HG02970 (cell line): Measurements from ENCODE around the gene ASB1.

ENCODE experiments used
- ATAC-seq: cut with Tn5 transposase; IDR thresholded peaks from one replicate; pipeline ENCODE4 v1.9.1; 2021; ENCODE audit warnings: mild to moderate bottlenecking, moderate library complexity, moderate number of reproducible peaks; ENCODE audit not compliant: unreplicated experiment, low FRiP score

The ASB1 gene

DNA sequence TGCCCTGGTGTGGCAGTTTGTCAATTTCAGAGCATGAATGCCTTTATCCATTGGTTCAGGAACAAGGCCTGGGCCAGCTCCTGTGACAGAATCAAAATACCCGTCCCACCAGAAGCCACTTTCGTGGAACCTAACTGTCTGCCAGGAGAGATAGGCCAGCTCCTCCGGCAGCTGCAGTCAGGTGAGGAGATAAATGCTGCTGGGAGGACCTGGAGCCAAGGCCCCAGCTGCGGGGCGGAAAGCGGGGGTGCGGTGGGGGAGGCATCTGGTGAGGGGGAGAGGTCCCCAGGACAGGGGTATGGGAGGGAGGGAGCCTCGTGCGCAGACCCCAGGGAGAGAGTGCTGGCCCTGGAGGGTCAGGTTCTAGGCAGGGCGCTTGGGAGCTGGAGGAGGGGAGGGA lies 4.4 kb upstream of the ASB1 start:
- no peak for ATAC-seq

DNA sequence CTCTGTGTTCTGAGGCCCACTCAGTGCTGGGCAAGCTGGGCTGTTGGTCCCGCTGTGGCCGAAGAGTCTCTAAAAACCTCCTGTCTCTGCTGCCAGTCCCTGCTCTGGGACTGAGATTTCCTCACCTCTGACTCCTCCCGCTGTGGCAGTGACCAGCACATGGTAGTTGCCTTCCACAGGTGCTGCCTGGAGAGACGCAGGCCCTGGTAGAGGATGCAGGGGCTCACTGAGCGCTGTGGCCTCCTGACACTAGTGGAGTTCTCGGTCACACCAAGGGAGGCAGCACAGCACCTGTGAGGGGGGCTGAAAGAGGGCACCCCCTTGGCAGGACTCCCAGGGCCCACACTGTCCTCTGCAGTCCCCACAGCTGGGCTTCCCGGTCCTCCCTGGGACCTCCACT lies 3.8 kb upstream of the ASB1 start:
- no peak for ATAC-seq

DNA sequence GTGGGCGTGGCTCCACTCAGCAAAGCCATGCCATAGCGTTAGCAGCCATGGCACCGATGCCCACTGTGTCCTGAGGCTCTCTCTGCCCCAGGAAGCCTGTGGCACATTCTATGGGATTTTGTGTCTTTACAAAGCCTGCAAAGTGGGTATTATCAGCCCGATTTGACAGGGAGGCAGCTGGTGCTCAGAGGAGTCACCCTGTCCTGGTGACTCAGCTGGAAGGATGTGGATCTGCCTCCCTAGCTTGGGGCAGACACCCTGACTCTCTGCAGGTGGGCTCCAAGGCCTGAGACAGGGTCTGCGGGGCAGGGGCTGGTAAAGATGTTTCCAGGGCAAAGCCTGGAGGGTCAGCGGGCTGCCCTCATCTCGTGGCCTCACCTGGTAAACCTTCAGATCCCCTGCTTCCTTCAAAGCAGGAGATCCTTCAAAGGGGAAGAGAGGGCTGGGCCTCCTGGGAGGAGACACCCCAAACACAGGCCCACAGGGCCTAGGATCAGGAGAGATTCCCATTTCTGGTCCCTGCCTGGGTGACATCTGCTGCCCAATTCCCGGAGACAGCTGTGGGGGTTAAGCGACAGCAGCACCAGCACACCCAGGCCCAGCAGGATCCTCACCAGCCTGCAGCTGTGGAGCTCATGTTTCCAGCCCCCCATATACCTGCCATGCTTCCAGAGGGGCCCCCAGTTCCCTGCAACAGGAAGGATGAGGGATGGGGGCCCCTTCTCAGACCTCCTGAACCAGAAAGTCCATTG lies 3.0 kb upstream of the ASB1 start:
- ATAC-seq = no peak

DNA sequence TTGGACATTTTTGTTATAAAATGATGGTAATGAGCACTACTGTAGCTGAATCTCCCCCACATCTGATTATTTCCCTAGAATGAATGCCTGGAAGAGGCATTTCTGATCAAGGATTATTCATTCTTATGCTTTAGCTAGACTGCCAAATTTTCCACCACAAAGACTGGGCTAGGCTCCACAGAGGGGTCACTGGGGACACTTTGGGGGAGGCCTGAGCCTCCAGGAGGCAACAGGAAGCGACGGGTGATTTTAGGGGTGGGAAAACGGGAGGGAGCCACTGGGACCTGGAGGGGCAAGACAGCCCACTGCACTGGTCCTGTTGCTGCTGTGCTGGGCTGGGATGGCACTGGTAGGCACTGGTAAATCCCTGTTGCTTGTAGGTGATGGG lies 2.4 kb upstream of the ASB1 start:
- ATAC-seq = no peak

DNA sequence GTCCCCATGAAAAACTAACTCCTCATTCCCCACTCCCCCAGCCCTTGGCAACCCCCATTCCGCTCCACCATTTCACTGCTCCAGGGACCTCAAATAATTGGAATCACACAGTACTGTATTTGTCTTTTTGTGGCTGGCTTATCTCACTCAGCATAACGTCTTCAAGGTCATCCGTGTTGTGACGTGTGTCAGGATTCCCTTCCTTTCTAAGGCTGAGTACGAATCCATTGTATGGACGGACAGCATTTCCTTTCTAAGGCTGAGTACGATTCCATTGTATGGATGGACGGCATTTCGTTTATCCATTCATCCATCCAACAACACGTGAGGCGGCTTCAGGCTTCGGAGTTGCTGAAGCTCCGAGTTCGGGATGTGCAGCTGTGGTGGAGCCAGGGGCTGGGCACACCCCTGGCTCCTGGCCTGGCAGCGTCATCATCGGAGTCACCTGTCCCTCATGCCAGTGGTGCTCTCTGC lies 1.2 kb upstream of the ASB1 start:
- ATAC-seq = no peak

DNA sequence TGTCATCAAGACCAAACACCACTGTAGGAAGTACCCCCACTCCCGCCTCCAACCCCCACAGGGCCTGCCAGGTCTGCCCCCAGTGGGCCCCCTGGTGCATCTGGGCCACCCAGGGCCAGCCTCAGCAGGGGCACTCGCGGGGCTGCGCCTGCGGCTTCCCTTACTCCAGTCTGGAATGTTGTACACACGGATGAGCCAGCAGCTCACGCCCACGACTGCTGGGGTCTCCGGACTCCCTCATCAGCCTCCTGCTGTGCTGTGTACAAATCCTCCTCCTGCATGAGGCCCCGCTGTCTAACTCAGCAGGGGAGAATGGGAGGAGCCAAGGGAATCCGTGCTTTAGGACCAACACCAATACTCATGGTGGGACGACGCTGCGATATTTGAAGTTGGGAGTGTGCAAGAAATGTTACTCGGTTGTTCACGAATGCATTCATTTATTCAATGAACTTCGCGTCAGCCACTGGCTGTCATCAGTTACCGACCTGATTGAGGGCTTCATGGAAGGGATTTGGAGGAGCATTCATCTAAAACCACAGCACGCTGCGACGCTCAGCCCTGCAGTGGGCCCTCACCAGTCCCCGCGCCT lies 654 bp upstream of the ASB1 start:
- ATAC-seq = peak; percentile 1

DNA sequence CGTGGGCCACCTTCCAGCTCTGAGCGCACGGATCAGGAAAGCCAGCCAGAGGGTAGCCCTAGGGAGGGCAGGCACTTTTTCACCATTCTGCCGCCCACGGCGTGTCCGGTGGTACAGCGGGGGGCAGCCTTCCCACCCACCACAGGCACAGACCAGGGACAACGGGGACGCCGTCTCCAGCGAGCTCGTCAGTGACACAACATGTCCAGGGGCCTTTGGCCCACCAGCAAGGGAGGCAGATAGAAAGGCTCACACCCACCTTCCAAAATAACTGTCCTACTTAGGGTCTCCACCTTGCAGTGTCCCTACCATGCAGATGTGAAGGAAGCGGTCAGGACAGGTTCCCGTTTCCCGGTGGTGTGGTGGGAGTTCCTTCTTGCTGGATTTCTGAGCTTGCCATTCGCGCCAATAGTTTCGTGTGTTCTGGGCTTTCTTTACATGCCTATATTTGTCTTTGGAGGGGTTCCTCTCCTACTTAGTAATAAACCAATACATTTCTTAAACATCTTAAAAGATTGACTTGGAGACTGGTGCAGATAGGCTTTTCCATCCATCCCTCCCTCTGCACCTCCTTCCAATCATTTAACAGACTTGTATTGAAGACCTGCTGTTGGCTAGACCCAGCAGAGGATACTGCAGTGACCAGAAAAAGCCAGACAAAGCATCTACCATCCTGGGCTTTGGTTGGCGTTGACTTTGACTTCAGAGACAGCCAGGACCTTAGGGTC lies 872 bp downstream of the ASB1 start:
- ATAC-seq = no peak

DNA sequence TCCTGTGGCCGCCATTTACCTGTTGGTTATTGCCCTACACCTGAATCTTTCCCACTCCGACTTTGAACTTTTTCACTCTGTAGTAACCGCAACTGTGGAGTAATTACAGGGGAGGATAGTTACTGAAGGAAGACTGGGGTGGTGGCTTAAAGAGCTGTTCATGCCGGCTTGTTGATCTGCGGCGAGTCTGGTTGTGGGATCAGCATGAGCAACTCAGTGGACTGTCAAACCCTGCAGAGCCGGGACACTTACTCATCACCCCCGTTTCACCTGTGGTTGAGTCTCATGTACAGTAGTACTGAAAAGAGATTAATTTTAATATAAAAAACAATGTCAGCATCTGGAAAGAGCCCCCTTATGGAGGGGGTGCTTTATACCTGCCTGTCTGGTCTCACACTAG lies 2.1 kb downstream of the ASB1 start:
- no peak for ATAC-seq

DNA sequence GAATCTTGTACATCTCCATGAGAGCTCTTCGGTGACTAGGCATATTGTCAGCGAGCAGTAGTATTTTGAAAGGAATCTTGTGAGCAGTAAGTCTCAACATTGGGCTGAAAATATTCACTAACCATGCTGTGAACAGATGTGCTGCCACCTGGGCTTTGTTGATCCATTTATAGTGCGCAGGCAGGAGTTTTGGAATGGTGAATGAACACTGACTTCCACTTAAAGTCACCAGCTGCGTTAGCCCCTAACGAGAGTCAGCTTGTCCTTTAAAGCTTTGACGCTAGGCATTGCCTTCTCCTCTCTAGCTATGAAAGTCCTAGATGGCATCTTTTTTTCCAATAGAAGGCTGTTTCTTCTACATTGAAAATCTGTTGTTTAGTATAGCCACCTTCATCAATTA lies 4.1 kb downstream of the ASB1 start:
- no peak for ATAC-seq

DNA sequence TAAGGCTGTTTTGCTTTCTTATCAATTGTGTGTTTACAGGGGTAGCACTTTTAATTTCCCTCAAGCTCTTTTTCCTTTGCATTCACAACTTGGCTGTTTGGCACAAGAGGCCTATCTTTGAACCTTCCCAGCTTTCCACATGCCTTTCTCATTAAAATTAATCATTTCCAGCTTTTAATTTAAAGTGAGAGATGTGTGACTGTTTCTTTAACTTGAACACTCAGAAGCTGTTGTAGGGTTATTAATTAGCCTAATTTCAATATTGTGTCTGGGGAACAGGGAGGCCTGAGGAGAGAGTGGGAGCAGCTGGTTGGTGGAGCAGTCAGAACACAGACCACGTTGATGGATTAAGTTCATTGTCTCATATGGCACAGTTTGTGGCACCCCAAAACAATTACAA lies 4.7 kb downstream of the ASB1 start:
- no peak for ATAC-seq

DNA sequence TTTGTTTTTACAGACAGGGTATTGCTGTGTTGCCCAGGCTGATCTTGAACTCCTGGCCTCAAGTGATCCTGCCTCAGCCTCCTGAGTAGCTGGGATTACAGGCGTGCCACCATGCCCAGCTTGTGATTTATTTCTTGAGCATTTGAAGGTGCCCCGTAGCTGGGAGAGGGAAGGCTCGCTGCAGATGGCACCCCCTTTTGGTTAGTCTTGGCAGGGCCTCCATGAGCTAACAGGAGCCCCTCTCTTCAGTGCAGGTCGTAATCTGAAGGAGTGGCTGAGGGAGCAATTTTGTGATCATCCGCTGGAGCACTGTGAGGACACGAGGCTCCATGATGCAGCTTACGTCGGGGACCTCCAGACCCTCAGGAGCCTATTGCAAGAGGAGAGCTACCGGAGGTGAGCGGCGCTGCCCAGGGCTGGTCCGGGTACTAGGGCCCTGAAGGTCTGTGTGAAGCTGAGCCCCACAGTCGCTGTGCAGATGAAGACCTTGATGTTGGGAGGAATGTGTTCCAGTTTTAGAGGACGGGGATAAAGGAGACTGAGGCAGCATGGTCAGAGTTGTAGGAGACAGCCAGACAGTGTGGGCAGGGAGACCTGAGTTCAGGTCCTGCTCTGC lies 6.7 kb downstream of the ASB1 start:
- ATAC-seq = no peak

DNA sequence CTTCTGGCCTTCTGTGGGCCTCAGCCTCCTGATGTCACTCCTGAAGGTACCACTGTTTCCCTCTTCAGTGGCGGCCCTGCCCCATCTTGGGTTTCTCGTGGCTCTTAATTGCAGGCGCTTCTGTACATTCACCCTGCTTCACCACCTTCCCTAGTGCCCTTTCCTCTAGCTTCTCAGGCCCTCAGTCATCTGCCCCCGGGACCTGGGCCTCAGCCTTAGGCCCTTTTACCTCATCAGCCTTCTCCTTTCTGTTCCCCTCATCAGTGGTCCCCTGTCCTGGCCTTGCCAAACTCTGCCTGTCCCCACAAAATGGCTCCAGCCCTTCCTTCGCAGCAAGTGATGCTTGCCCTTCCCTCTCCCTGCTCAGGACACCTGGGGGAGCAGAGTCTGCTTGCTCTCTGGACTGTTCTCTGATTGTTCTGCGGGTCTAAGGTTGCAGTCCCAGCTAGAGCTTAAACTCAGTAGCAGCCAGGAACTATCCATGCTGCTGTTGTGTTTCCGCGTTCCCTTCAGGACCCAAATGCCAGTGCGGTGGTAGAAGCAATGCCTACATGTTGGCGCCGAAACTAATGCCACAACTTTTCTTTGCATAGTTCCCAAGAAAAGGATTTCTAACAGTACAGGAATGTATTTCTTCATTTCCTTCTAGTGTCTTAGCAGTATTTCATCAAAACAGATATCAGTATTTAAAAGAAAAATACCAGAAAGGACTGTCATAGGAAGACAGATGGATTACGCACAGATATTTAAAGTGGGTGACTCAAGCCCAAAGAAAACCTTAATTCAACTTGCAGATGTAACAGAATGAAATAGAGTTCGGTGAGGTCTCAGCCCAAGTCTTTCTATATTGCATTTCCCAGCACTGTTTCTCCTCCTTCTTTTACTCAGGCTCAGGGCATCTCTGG lies 7.5 kb downstream of the ASB1 start:
- no peak for ATAC-seq

DNA sequence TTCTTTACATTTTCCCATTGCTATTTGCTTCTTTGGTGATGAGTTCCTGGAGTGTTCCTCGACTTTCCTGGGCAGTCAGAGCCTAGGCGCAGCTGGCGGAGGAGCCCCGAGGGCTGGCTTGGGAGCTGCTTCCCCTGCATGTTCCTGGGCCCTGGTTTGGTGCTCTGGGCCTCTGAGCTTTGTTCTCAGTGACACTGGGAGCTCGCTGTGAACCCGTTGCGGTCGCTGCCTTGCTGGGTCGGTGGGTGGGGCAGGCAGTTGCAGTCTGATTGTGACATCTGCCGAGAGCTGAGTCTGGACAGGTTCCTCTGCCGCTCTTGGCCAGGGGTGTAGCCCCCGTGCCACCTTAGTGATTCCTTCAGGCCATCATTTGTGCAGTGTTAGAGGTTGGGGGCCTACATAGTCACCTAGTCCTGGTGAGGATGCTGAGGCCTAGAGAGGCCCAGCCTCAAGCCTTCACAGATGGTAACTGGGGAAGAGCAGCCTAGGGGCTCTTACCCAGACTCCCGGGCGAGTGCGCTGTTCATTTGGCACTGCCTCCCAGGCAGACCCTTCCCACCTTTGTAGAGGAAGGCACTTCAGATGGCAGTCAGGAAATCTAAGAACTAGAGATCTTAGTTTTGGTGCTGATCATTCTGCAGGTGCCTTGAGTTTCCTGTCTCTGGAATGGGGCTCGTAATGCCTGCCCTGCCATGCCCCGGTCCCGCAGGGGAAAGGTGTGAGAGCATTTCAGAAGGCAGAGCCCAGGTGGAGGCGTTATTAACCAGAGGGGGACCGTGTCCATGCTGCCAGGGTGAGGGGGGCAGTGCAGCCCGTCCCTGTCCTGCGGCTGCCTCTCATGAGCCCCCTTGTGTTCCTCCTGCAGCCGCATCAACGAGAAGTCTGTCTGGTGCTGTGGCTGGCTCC lies 8.4 kb downstream of the ASB1 start:
- no peak for ATAC-seq

DNA sequence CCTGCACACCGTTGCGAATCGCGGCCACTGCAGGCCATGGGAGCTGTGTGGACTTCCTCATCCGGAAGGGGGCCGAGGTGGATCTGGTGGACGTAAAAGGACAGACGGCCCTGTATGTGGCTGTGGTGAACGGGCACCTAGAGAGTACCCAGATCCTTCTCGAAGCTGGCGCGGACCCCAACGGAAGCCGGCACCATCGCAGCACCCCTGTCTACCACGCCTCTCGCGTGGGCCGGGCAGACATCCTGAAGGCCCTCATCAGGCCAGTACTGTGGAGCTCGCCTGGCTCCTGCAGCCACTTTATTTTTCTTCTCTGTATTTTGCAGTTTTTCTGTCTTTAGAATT lies 9.0 kb downstream of the ASB1 start:
- ATAC-seq = no peak

DNA sequence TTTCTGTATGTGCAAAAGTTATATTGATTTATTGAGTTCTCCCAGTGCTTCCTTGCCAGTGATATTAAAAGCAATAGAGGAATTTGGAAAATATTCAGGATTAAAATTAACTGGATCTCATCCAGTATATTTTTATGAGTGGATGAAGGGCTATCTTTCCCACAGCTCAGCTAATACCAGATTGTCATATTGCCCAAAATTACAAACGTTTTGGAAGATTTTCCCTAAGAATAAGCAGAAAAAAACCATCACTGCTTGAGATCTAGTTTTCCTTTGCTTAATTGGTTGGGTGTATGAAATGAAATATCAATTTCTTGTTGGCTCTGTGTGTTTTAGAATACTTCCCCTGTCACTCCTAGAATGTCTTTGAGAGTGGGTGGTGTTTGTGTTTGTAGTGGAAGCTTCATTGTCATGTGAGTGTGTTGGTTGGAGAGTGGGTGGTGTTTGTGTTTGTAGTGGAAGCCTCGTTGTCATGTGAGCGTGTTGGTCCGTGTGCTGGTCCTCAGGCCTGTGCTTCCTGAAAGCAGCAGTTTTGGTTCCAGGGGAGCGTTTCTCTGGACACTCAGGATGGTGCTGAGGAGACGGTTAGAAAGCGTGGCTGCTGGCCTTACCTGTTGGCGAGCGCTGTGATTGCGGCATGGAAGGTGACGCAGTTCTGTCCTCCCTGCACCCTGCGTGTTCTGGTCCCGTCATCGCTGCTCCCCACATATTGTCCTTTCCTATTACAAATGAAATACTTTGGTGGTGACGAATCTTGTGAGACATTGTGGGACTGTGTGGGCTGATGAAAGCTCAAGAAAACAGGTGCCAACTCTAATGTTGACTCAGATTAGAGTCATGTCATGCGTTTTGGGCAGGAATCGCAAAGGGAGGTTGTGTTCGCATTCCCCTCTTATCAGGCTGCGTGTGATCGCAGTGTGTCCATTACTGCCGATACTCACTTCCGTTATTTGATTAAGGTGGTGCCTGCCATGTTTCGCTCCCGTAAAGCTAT lies 12.4 kb downstream of the ASB1 start:
- no peak for ATAC-seq

DNA sequence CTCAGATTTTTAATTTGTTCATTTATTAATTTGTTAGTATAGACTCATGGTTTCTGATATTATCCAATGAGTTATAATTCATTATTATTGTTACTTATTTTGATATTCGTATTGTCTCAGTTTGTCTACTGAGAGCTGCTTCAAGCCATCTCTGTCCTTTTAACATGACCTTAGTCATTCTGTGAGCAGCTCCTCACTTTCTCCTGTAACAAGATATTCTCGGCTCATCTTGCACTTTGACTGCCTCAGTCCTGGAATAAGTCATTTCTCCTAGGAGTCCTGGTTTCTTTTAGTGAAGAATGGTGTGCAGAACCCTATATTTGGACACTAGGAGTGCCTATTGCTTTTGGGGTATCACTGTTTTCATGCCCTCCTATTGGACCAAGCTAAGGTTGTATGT lies 13.2 kb downstream of the ASB1 start:
- no peak for ATAC-seq

DNA sequence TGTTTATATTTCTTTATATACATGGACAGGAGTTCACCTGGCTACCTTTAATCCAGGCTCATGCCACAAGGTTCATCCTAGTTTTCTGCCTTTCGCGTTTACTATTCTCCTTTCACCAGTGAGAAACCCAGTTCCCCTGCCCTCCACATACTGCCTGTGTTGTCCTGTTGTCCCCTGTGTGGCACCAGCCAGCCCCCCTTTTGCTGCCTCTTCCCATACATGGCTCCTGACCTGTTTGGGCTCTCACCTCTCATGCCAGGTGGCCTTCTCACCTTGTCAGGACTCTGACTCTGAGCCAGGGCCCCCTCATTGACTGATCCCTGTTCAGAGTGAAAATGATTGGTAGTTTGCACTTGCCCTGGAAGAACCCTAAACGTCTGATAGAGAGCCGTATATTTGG lies 13.6 kb downstream of the ASB1 start:
- ATAC-seq = no peak

DNA sequence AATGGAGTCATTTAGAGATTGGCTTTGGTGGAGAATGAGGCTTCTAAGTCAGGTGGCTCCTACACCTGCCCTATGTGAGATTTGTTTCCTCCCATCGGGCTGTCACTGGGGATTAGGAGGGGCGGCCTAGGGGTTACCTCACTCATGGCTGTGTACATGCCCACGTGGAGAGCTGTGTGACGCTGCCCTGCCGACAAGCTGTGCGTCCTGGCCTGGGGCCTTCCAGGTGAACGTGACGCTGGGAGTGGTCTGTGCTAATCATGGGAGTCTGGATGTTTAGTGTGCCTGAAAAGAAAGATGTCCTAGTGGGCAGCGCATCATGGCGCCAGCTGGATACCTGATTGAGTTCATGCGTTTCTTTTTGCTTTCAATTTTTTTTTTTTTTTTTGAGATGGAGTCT lies 14.0 kb downstream of the ASB1 start:
- no peak for ATAC-seq
